Natural killer cell (primary cell): ENCODE measurements around the gene RPIA. TPM values are rescaled to one million over a fixed set of nuclear protein-coding genes. Genes with fewer than 3 reads are reported as not detected.
"Not testable (repeated sequence)": the region's sequence is repeated elsewhere in the genome, so short reads cannot be mapped to it uniquely, and the experiment has no call there.

Experiments used
- ATAC-seq, 3 donors: fragments of 150-1000 bp in 2 of 3; fragments of 200-7000 bp in 1 of 3; cut with Tn5 transposase; 1 replicate in 1 of 3; 2 replicates in 2 of 3; pipeline ENCODE4 v1.10.0; 2021; ENCODE audit warnings: mild to moderate bottlenecking in 2 of 3, moderate library complexity in 2 of 3
- DNase-seq, 2 donors: peaks; one replicate each; pipeline versions ENCODE4 v3.0.0 to v3.0.0-alpha.2; 2013 to 2021; ENCODE audit warnings: mixed read lengths in 1 of 2
- H3K27ac ChIP-seq: one replicate; pipeline ENCODE4 v1.5.1; 2013; ENCODE audit warnings: mild to moderate bottlenecking, low read length
- H3K27me3 ChIP-seq: one replicate; pipeline ENCODE4 v1.6.1; 2013; ENCODE audit warnings: low read length; ENCODE audit not compliant: control insufficient read depth, insufficient read depth
- H3K36me3 ChIP-seq: one replicate; pipeline ENCODE4 v1.6.1; 2013; ENCODE audit warnings: low read length; ENCODE audit not compliant: control insufficient read depth, insufficient read depth
- H3K4me1 ChIP-seq: one replicate; pipeline ENCODE4 v1.6.1; 2013; ENCODE audit warnings: low read length; ENCODE audit not compliant: control insufficient read depth, insufficient read depth
- H3K4me3 ChIP-seq: one replicate; pipeline ENCODE4 v1.5.1; 2013; ENCODE audit warnings: low read length
- H3K9me3 ChIP-seq: one replicate; pipeline ENCODE4 v1.6.1; 2013; ENCODE audit warnings: low read length; ENCODE audit not compliant: control insufficient read depth, insufficient read depth
- H3K27ac Mint-ChIP-seq, 2 donors: one replicate each; pipeline ENCODE4 v1.8.0; 2022; ENCODE audit warnings: mild to moderate bottlenecking in 2 of 2, mixed read lengths in 2 of 2, moderate library complexity in 1 of 2
- H3K27me3 Mint-ChIP-seq, 2 donors: one replicate each; pipeline ENCODE4 v1.8.0; 2022; ENCODE audit warnings: low read depth in 2 of 2, mixed read lengths in 2 of 2
- H3K36me3 Mint-ChIP-seq: one replicate; pipeline ENCODE4 v1.8.0; 2022; ENCODE audit warnings: mixed read lengths
- H3K4me1 Mint-ChIP-seq, 2 donors: one replicate each; pipeline ENCODE4 v1.8.0; 2022; ENCODE audit warnings: mixed read lengths in 2 of 2
- H3K4me3 Mint-ChIP-seq: one replicate; pipeline ENCODE4 v1.8.0; 2022; ENCODE audit warnings: mild to moderate bottlenecking, moderate library complexity, mixed read lengths
- H3K9me3 Mint-ChIP-seq, 2 donors: one replicate each; pipeline ENCODE4 v1.8.0; 2022; ENCODE audit warnings: mixed read lengths in 2 of 2
- WGBS: methylation state at CpG from one replicate; pipeline ENCODE4 v1.1.7; 2013; ENCODE audit warnings: missing lambda C conversion rate; ENCODE audit not compliant: insufficient coverage; 5-methylcytosine and 5-hydroxymethylcytosine counted together
- intact Hi-C: fragments of 100-400 bp; cut with micrococcal nuclease; formaldehyde crosslinking; loops from one replicate; pipeline ENCODE4 v1.14.2; 2022
- total RNA-seq, 4 donors: library from RNA; stranded (reverse); fragments of 120-200 nt in 1 of 4; gene quantifications; one replicate each; pipeline versions ENCODE4 v1.2.3 to v1.2.4, GENCODE V29; 2013 to 2022
- TF ChIP-seq, protein P1 (sequence below): fragments of 200-600 bp; IDR thresholded peaks from one replicate; pipeline ENCODE4 v1.8.0; 2022; ENCODE audit warnings: antibody characterized with exemption

RPIA gene
- total RNA-seq, 3 donors from 2014 or later (not counting 1 experiment from before 2014, with no cell fraction given) = 21.4 to 24.1 (median 22.4) TPM

DNA sequence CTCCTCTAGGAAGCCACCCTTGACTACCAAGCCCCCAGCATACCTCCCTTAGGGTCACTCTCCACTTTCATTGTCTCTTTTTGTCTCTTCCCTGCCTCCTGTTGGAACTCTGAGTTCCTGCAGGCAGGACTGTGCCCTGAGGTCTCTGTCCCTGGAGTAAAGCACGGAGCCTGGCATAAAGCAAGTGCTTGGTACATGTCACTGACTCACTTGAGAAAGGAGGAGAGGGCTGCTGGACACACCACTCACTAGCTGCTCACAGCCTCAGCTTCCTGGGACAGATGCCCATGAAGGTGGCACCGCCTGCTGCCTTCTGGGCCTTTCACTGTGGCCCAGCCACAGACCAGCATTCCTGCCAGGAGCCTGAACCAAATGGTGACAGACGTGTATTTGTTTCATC lies 64.4 kb downstream of the RPIA start:
- Mint-ChIP-seq H3K4me3 (no peak overlapping the region), H3K4me1 (peaks cover 8% of the 10 kb centered on the region in 2 donors), H3K27me3 (no peaks in the 10 kb centered on the region), H3K27ac (peak overlapping the region in 1 of 2 donors; percentile 38), H3K9me3 (peaks cover 5 to 7% of the 10 kb centered on the region in 2 donors), H3K36me3 (peaks cover 30% of the 10 kb centered on the region)
- peaks cover 16% of the 10 kb centered on the region for H3K36me3 ChIP-seq
- DNase-seq (no peak), ATAC-seq (no peak)
- H3K4me1 ChIP-seq = no peaks in the 10 kb centered on the region
- TF ChIP-seq, protein P1, sequence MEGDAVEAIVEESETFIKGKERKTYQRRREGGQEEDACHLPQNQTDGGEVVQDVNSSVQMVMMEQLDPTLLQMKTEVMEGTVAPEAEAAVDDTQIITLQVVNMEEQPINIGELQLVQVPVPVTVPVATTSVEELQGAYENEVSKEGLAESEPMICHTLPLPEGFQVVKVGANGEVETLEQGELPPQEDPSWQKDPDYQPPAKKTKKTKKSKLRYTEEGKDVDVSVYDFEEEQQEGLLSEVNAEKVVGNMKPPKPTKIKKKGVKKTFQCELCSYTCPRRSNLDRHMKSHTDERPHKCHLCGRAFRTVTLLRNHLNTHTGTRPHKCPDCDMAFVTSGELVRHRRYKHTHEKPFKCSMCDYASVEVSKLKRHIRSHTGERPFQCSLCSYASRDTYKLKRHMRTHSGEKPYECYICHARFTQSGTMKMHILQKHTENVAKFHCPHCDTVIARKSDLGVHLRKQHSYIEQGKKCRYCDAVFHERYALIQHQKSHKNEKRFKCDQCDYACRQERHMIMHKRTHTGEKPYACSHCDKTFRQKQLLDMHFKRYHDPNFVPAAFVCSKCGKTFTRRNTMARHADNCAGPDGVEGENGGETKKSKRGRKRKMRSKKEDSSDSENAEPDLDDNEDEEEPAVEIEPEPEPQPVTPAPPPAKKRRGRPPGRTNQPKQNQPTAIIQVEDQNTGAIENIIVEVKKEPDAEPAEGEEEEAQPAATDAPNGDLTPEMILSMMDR = no peak
- 92% methylated on average over 3 of the region's 3 CpGs for WGBS
- no peaks in the 10 kb centered on the region for H3K27me3 ChIP-seq
- no peak overlapping the region for H3K4me3 ChIP-seq
- intact Hi-C loops = no loop called here
- no peak overlapping the region for H3K27ac ChIP-seq
- H3K9me3 ChIP-seq = peaks cover 10% of the 10 kb centered on the region

DNA sequence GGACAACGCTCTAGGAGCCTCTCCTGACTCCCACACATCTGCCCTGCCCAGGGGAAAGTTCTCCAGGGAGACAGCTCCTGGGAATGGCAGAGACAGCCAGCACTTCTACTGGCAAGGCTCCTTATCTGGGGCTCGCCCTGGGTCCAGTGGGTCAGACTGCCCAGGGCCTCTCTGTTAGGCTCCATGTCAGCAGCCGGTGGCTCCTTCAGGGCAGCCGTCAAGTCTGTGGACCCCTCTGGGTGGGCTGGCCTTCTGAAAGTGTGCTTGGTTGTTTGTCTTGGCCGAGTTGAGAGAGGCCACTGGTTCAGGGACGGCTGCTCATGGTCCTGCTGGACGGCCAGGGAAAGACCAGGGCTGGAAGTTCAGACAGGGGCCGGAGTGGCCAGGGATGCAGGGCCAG lies 65.6 kb downstream of the RPIA start:
- intact Hi-C loops = no loop called here
- Histone ChIP-seq H3K9me3 (peaks cover 10% of the 10 kb centered on the region), H3K4me3 (no peak overlapping the region), H3K4me1 (no peaks in the 10 kb centered on the region), H3K27ac (no peak overlapping the region), H3K36me3 (peaks cover 6% of the 10 kb centered on the region), H3K27me3 (no peaks in the 10 kb centered on the region)
- TF ChIP-seq, protein P1 = no peak
- ATAC-seq (no peak), DNase-seq (no peak)
- Mint-ChIP-seq H3K4me1 (peaks cover 8% of the 10 kb centered on the region in 2 donors), H3K36me3 (peaks cover 18% of the 10 kb centered on the region), H3K9me3 (peaks cover 5 to 7% of the 10 kb centered on the region in 2 donors), H3K27ac (no peak overlapping the region), H3K4me3 (no peak overlapping the region), H3K27me3 (no peaks in the 10 kb centered on the region)
- WGBS = 97% methylated on average over 8 of the region's 8 CpGs

DNA sequence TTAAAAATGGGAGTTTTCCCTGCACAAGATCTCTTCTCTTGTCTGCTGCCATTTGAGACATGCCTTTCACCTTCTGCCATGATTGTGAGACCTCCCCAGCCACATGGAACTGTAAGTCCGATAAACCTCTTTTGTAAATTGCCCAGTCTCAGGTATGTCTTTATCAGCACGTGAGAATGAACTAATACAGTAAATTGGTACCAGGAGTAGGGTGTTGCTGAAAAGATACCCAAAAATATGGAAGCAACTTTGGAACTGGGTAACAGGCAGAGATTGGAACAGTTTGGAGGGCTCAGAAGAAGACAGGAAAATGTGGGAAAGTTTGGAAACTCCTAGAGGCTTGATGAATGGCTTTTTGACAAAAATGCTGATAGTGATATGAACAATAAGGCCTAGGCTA lies 67.2 kb downstream of the RPIA start:
- ATAC-seq, H3K4me3 ChIP-seq, H3K4me3 Mint-ChIP-seq, H3K36me3 ChIP-seq, DNase-seq, H3K27ac Mint-ChIP-seq, H3K27me3 ChIP-seq, intact Hi-C loops, H3K4me1 Mint-ChIP-seq, H3K9me3 Mint-ChIP-seq, H3K27ac ChIP-seq, H3K4me1 ChIP-seq: not testable (repeated sequence)
- peaks cover 15% of the 10 kb centered on the region for H3K36me3 Mint-ChIP-seq
- 93% methylated on average over 2 of the region's 2 CpGs for WGBS
- H3K9me3 ChIP-seq = peaks cover 10% of the 10 kb centered on the region
- H3K27me3 Mint-ChIP-seq = peaks cover 0 to 11% of the 10 kb centered on the region in 2 donors

DNA sequence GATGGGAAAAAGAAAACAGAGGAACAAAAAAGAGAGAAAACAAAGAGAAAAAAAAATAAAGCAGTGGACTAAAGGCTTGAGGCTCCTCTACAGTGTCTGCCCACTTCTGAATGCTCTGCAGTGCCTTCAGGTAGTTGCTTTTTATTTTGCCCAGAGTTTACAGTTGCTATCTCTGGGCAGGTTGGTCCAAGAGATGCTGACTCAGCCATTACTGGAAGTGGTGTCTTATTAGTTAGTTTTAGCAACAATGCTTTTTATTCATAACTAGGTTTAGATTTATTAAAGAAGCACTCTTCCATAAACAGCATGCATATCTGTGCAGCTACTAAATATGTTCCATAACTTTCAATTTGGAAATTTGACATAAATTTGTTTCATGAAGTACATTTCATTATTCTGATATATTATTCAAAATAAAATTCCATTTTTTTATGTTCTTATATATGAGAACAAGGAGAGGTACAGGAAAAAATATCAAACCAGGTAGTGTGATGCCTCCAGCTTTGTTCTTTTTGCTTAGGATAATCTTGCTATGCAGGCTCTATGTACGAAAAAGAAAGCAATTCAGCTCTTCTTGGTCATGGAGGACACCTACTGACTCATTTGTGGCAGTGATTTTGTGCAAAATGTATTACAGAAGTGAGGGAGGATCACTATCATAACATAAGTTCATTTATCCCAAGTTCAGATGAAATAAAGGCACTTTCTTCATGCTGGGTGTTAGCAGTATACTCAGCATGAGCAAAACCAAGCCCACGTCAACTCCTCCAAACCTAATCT lies 69.5 kb downstream of the RPIA start:
- Mint-ChIP-seq H3K4me3 (no peak overlapping the region), H3K27me3 (peaks cover 11 to 12% of the 10 kb centered on the region in 2 donors), H3K36me3 (peaks cover 15% of the 10 kb centered on the region), H3K27ac (no peak overlapping the region), H3K9me3 (peaks cover 5 to 7% of the 10 kb centered on the region in 2 donors), H3K4me1 (peaks cover 0 to 7% of the 10 kb centered on the region in 2 donors)
- intact Hi-C loops = no loop called here
- DNase-seq (no peak), ATAC-seq (no peak)
- 86% methylated on average over 2 of the region's 2 CpGs for WGBS
- H3K4me3 ChIP-seq = no peak overlapping the region
- H3K4me1 ChIP-seq = peaks cover 3% of the 10 kb centered on the region
- peaks cover 10% of the 10 kb centered on the region for H3K9me3 ChIP-seq
- H3K27me3 ChIP-seq = peaks cover 5% of the 10 kb centered on the region
- TF ChIP-seq, protein P1 = no peak
- no peak overlapping the region for H3K27ac ChIP-seq
- H3K36me3 ChIP-seq = peaks cover 2% of the 10 kb centered on the region
